Smooth muscle cell (in vitro differentiated cells): ENCODE results near the gene SORCS2. TPM values are rescaled to one million over a fixed set of nuclear protein-coding genes. Genes with fewer than 3 reads are reported as not detected.

ENCODE experiments used
- DNase-seq: peaks from one replicate; lab custom pipeline; 2025; ENCODE audit not compliant: unreplicated experiment; lab: John Stamatoyannopoulos, UW
- H2AFZ ChIP-seq: fragments of 200-600 bp; sonication (generic); 2 replicates; pipeline ENCODE4 v1.6.0; 2016; ENCODE audit warnings: antibody characterized with exemption, low read depth, mild to moderate bottlenecking
- H3F3A ChIP-seq: fragments of 200-600 bp; sonication (generic); 2 replicates; pipeline ENCODE4 v1.6.0; 2017; ENCODE audit warnings: antibody characterized with exemption, low read depth
- H3K27ac ChIP-seq: fragments of 200-600 bp; sonication (generic); 2 replicates; pipeline ENCODE4 v1.5.1; 2016; ENCODE audit warnings: low read depth, mild to moderate bottlenecking
- H3K27me3 ChIP-seq: fragments of 200-600 bp; sonication (generic); 2 replicates; pipeline ENCODE4 v1.6.1; 2016; ENCODE audit warnings: low read depth, mild to moderate bottlenecking
- H3K36me3 ChIP-seq: fragments of 200-600 bp; sonication (generic); 2 replicates; pipeline ENCODE4 v1.5.1; 2016; ENCODE audit warnings: low read depth
- H3K4me1 ChIP-seq: fragments of 200-600 bp; sonication (generic); 2 replicates; pipeline ENCODE4 v1.5.1; 2016; ENCODE audit warnings: low read depth
- H3K4me2 ChIP-seq: fragments of 200-600 bp; sonication (generic); 2 replicates; pipeline ENCODE4 v1.6.0; 2016; ENCODE audit warnings: mild to moderate bottlenecking
- H3K4me3 ChIP-seq: fragments of 200-600 bp; sonication (generic); 2 replicates; pipeline ENCODE4 v1.5.1; 2016; ENCODE audit warnings: mild to moderate bottlenecking
- H3K79me2 ChIP-seq: fragments of 200-600 bp; sonication (generic); 2 replicates; pipeline ENCODE4 v1.6.0; 2016; ENCODE audit warnings: low read depth, mild to moderate bottlenecking
- H3K9ac ChIP-seq: fragments of 200-600 bp; sonication (generic); 2 replicates; pipeline ENCODE4 v1.6.0; 2016; ENCODE audit warnings: low read depth
- H3K9me3 ChIP-seq: fragments of 200-600 bp; sonication (generic); replicated peaks from 2 replicates; pipeline ENCODE4 v1.5.1; 2016; ENCODE audit warnings: low read depth
- H4K20me1 ChIP-seq: fragments of 200-600 bp; sonication (generic); 2 replicates; pipeline ENCODE4 v1.6.0; 2016; ENCODE audit warnings: low read depth
- WGBS: methylation state at CpG from one replicate; pipeline ENCODE4 v1.1.7; 2016; ENCODE audit warnings: low lambda C conversion rate; 5-methylcytosine and 5-hydroxymethylcytosine counted together
- polyA plus RNA-seq: library from polyadenylated mRNA; unstranded; fragments of >200 nt; fragmentation: Nextera tagmentation; extraction: Ambion mirVana; gene quantifications from 2 replicates; pipeline ENCODE4 v1.2.1, GENCODE V29; 2016
- total RNA-seq: library from RNA; depleted of rRNA; stranded (reverse); fragments of >200 nt; gene quantifications from 2 replicates; pipeline ENCODE4 v1.2.3, GENCODE V29; 2014
- TF ChIP-seq, protein P1 (sequence below): fragments of 200-600 bp; sonication (generic); IDR thresholded peaks from 2 replicates; pipeline ENCODE4 v1.5.1; 2017; ENCODE audit warnings: borderline replicate concordance, mild to moderate bottlenecking, antibody characterized with exemption; ENCODE audit not compliant: insufficient read depth, poor library complexity, severe bottlenecking

The SORCS2 gene
- total and polyA plus RNA-seq, 2 experiments from 2014 or later, result 5.2 to 9.3 TPM

DNA sequence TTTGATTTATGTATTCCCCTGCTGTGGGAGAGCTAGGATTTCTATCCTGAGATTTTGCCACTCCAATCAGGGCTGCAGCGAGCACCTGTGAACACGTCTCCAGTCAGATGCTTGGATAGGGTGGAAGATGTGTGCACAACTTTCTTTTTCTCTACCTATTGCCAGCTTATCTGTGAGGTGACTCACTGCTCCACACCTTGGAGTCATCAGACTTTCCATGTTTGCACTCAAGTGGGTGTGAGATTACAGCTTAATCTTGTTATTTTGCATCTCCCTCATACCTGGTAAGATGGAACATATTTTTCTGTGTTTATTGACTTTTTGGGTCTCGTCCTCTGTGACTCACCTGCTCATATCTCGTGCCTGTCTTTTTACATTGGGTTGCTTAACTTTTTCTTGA, 210.2 kb downstream of the SORCS2 start:
- Histone ChIP-seq H3K4me1 (peaks cover 6% of the 10 kb centered on the region), H3K27me3 (no peaks in the 10 kb centered on the region), H4K20me1 (no peaks in the 10 kb centered on the region), H3K9me3 (peaks cover 2% of the 10 kb centered on the region), H3K4me3 (no peak overlapping the region), H3K9ac (no peak overlapping the region), H3F3A (no peaks in the 10 kb centered on the region), H3K4me2 (no peak overlapping the region), H3K79me2 (no peaks in the 10 kb centered on the region), H3K27ac (no peak overlapping the region), H3K36me3 (peaks cover 2% of the 10 kb centered on the region), H2AFZ (no peak overlapping the region)
- WGBS, result 61% methylated on average over 4 of the region's 4 CpGs
- TF ChIP-seq, protein P1, sequence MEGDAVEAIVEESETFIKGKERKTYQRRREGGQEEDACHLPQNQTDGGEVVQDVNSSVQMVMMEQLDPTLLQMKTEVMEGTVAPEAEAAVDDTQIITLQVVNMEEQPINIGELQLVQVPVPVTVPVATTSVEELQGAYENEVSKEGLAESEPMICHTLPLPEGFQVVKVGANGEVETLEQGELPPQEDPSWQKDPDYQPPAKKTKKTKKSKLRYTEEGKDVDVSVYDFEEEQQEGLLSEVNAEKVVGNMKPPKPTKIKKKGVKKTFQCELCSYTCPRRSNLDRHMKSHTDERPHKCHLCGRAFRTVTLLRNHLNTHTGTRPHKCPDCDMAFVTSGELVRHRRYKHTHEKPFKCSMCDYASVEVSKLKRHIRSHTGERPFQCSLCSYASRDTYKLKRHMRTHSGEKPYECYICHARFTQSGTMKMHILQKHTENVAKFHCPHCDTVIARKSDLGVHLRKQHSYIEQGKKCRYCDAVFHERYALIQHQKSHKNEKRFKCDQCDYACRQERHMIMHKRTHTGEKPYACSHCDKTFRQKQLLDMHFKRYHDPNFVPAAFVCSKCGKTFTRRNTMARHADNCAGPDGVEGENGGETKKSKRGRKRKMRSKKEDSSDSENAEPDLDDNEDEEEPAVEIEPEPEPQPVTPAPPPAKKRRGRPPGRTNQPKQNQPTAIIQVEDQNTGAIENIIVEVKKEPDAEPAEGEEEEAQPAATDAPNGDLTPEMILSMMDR, result no peak
- no peak for DNase-seq

DNA sequence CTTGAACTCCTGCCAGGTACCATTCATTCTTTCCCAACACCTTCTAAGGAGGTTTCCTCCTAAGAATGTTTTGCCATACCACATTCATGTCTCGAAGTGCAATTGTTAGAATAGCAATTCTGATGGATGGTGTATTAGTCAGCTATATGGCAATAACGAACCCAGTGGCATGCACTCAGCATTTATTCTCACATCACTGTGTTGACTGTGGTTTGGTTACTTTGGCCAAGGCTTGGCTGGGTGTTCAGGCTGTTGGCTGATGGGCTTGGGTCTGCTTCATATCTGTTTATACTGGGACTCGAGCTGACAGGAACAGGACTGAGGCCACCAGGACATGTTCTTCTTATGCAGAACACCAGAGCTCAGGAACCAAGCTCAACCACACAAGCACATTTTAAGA, 210.7 kb downstream of the SORCS2 start:
- no peak overlapping the region for H3K4me2 ChIP-seq
- H3K4me1 ChIP-seq, result peaks cover under 1% of the 10 kb centered on the region
- H3K4me3 ChIP-seq, result no peak overlapping the region
- H4K20me1 ChIP-seq, result no peaks in the 10 kb centered on the region
- no peak for DNase-seq
- H3K79me2 ChIP-seq, result no peaks in the 10 kb centered on the region
- 78% methylated on average over 3 of the region's 3 CpGs for WGBS
- TF ChIP-seq, protein P1, result no peak
- no peak overlapping the region for H3K9ac ChIP-seq
- H3F3A ChIP-seq, result no peaks in the 10 kb centered on the region
- H2AFZ ChIP-seq, result no peak overlapping the region
- peaks cover 7% of the 10 kb centered on the region for H3K36me3 ChIP-seq
- peaks cover 7% of the 10 kb centered on the region for H3K9me3 ChIP-seq
- H3K27me3 ChIP-seq, result no peaks in the 10 kb centered on the region
- H3K27ac ChIP-seq, result no peak overlapping the region

DNA sequence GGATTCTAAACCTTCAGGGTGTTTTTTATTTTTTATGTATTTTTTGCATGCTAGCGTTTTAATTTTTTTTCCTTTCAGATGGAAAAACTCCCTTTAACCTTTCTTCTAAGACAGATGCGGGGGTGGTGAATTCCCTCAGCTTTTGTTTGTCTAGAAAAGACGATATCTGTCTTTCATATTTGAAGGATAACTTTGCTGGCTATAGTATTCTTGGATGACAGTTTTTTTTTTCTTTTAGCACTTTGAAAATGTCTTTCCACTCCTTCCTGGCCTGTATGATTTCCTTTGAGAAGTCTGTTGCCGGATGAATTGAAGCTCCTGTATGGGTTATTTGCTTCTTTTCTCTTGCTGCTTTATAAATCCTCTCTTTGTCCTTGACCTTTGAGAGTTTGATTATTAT, 215.8 kb downstream of the SORCS2 start:
- Histone ChIP-seq H3K36me3 (peaks cover 8% of the 10 kb centered on the region), H3K27me3 (no peaks in the 10 kb centered on the region), H3K27ac (no peak overlapping the region), H4K20me1 (no peaks in the 10 kb centered on the region), H3K79me2 (no peaks in the 10 kb centered on the region), H2AFZ (no peak overlapping the region), H3K4me1 (no peaks in the 10 kb centered on the region), H3K4me2 (no peak overlapping the region), H3K4me3 (no peak overlapping the region), H3F3A (no peaks in the 10 kb centered on the region), H3K9ac (no peak overlapping the region), H3K9me3 (peaks cover 14% of the 10 kb centered on the region)
- TF ChIP-seq, protein P1, result no peak
- 88% methylated on average over 4 of the region's 4 CpGs for WGBS
- DNase-seq, result no peak

DNA sequence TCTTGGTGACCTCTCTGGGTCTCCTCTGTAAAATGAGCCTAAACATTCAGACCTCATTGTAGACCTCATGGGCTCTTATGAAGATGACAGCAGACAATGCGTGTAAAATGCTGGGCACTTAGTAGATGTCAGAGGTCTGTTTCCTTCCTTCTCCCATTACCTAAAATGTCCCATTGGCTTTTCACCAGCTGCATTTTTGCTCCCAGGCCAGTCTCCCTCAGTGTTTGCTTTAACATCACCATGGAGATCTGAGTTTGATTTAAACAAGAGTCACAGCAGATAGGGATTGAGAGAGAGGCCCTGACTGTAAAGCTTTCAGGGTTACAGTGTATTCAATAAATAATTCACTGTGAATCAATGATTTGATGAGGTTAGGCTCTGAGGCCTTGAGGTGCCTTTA, 218.1 kb downstream of the SORCS2 start:
- no peak overlapping the region for H3K4me2 ChIP-seq
- no peaks in the 10 kb centered on the region for H3K79me2 ChIP-seq
- H3K4me3 ChIP-seq, result no peak overlapping the region
- no peaks in the 10 kb centered on the region for H3K4me1 ChIP-seq
- H3F3A ChIP-seq, result no peaks in the 10 kb centered on the region
- WGBS, result 94% methylated on average over 1 of the region's 1 CpG
- H4K20me1 ChIP-seq, result no peaks in the 10 kb centered on the region
- DNase-seq, result no peak
- no peak overlapping the region for H3K9ac ChIP-seq
- peaks cover 14% of the 10 kb centered on the region for H3K9me3 ChIP-seq
- H2AFZ ChIP-seq, result no peak overlapping the region
- H3K27me3 ChIP-seq, result peaks cover 8% of the 10 kb centered on the region
- H3K36me3 ChIP-seq, result peaks cover 8% of the 10 kb centered on the region
- no peak overlapping the region for H3K27ac ChIP-seq
- TF ChIP-seq, protein P1, result no peak
